ENCODE data around the gene ALG1L2. TPM values are rescaled to one million over a fixed set of nuclear protein-coding genes. Genes with fewer than 3 reads are reported as not detected.
"Not testable (repeated sequence)": the region's sequence is repeated elsewhere in the genome, so short reads cannot be mapped to it uniquely, and the experiment has no call there.

The ALG1L2 gene
- total RNA-seq, 8 experiments from 2014 or later, result 0.22 to 3.1 (median 1.2) TPM; not detected in 2

- H3K27ac ChIP-seq, result no peak overlapping the region
- H3K4me1 ChIP-seq (replicated peaks in 1 of 2), result no peaks in the 10 kb centered on the region
- in situ Hi-C loops (cut with MboI; ENCODE audit: low pct_unique_long_range_greater_than_20kb in 2 of 9, low sequenced_read_pairs in 9 of 9, unreplicated experiment in 9 of 9), result loop anchor here in 1 of 9 experiments (25.0 kb wide), 1 partner anchor 140 kb away; no protein-coding TSS in a partner anchor
- 80 to 100% methylated on average over 1 to 5 of the region's 7 CpGs; no CpG with 5 or more reads in 8 of the 10 experiments for WGBS, 10 experiments
- H3K4me3 ChIP-seq, result no peak overlapping the region
- ATAC-seq (replicated peaks in 6 of 8), result no peak
Observed at GRCh38 chr3:130077636-130078035, 4.0 kb upstream of the ALG1L2 start.

GRCh38 chr3:130083363-130084090 is 1.9 kb downstream of the ALG1L2 start:
- H3K4me1 ChIP-seq (replicated peaks in 1 of 2); H3K4me3 ChIP-seq; H3K27ac ChIP-seq: not testable (repeated sequence)
- in situ Hi-C loops (cut with MboI; ENCODE audit: low pct_unique_long_range_greater_than_20kb in 2 of 9, low sequenced_read_pairs in 9 of 9, unreplicated experiment in 9 of 9), result loop anchor here in 1 of 9 experiments (25.0 kb wide), 1 partner anchor 146 kb away; no protein-coding TSS in a partner anchor
- ATAC-seq (replicated peaks in 6 of 8), result peak in 2 of 8 experiments; percentile 26 to 47
- WGBS, 10 experiments, result 0 to 83% (median 58%) methylated on average over 3 to 7 of the region's 7 CpGs; no CpG with 5 or more reads in 2 of the 10 experiments

- peak in 1 of 8 experiments; percentile 37 for ATAC-seq (replicated peaks in 6 of 8)
- WGBS, 10 experiments, result 0 to 79% (median 45%) methylated on average over 1 to 5 of the region's 5 CpGs; no CpG with 5 or more reads in 3 of the 10 experiments
- Histone ChIP-seq H3K4me1 (replicated peaks in 1 of 2) (no peaks in the 10 kb centered on the region), H3K4me3 (no peak overlapping the region), H3K27ac (no peak overlapping the region)
- in situ Hi-C loops (cut with MboI; ENCODE audit: low pct_unique_long_range_greater_than_20kb in 2 of 9, low sequenced_read_pairs in 9 of 9, unreplicated experiment in 9 of 9), result loop anchor here in 1 of 9 experiments (25.0 kb wide), 1 partner anchor 147 kb away; no protein-coding TSS in a partner anchor
Observed at GRCh38 chr3:130084436-130084980, 2.9 kb downstream of the ALG1L2 start.

- Histone ChIP-seq H3K4me3 (no peak overlapping the region), H3K4me1 (replicated peaks in 1 of 2) (no peaks in the 10 kb centered on the region), H3K27ac (no peak overlapping the region)
- in situ Hi-C loops (cut with MboI; ENCODE audit: low pct_unique_long_range_greater_than_20kb in 2 of 9, low sequenced_read_pairs in 9 of 9, unreplicated experiment in 9 of 9), result loop anchor here in 1 of 9 experiments (25.0 kb wide), 1 partner anchor 149 kb away; no protein-coding TSS in a partner anchor
- 60 to 90% (median 76%) methylated on average over 2 to 4 of the region's 6 CpGs; no CpG with 5 or more reads in 6 of the 10 experiments for WGBS, 10 experiments
- ATAC-seq (replicated peaks in 6 of 8), result no peak
Observed at GRCh38 chr3:130085881-130086280, 4.2 kb downstream of the ALG1L2 start.

GRCh38 chr3:130086628-130087027 is 5.0 kb downstream of the ALG1L2 start:
- H3K4me1 ChIP-seq (replicated peaks in 1 of 2); H3K27ac ChIP-seq; H3K4me3 ChIP-seq; ATAC-seq (replicated peaks in 6 of 8): not testable (repeated sequence)
- in situ Hi-C loops (cut with MboI; ENCODE audit: low pct_unique_long_range_greater_than_20kb in 2 of 9, low sequenced_read_pairs in 9 of 9, unreplicated experiment in 9 of 9), result loop anchor here in 1 of 9 experiments (25.0 kb wide), 1 partner anchor 149 kb away; no protein-coding TSS in a partner anchor
- 0 to 88% (median 76%) methylated on average over 1 to 2 of the region's 2 CpGs; no CpG with 5 or more reads in 6 of the 10 experiments for WGBS, 10 experiments

- in situ Hi-C loops (cut with MboI; ENCODE audit: low pct_unique_long_range_greater_than_20kb in 2 of 9, low sequenced_read_pairs in 9 of 9, unreplicated experiment in 9 of 9), result loop anchor here in 1 of 9 experiments (25.0 kb wide), 1 partner anchor 151 kb away; no protein-coding TSS in a partner anchor
- WGBS, 10 experiments, result 17 to 100% (median 90%) methylated on average over 1 to 4 of the region's 4 CpGs; no CpG with 5 or more reads in 6 of the 10 experiments
- peak in 2 of 8 experiments; percentile 43 to 45 for ATAC-seq (replicated peaks in 6 of 8)
- Histone ChIP-seq H3K4me3 (no peak overlapping the region), H3K27ac (no peak overlapping the region), H3K4me1 (replicated peaks in 1 of 2) (no peaks in the 10 kb centered on the region)
Observed at GRCh38 chr3:130088061-130088460, 6.4 kb downstream of the ALG1L2 start.

GRCh38 chr3:130090681-130091080 is 9.1 kb downstream of the ALG1L2 start:
- ATAC-seq (replicated peaks in 6 of 8), result not testable (repeated sequence)
- in situ Hi-C loops (cut with MboI; ENCODE audit: low pct_unique_long_range_greater_than_20kb in 2 of 9, low sequenced_read_pairs in 9 of 9, unreplicated experiment in 9 of 9), result loop anchor here in 1 of 9 experiments (25.0 kb wide), 1 partner anchor 153 kb away; no protein-coding TSS in a partner anchor

GRCh38 chr3:130091958-130092357 is 10.3 kb downstream of the ALG1L2 start:
- ATAC-seq (replicated peaks in 6 of 8), result no peak
- Histone ChIP-seq H3K27ac (no peak overlapping the region), H3K4me3 (no peak overlapping the region), H3K4me1 (replicated peaks in 1 of 2) (peaks cover 3 to 19% of the 10 kb centered on the region in 2 donors)
- in situ Hi-C loops (cut with MboI; ENCODE audit: low pct_unique_long_range_greater_than_20kb in 2 of 9, low sequenced_read_pairs in 9 of 9, unreplicated experiment in 9 of 9), result loop anchor here in 1 of 9 experiments (25.0 kb wide), 1 partner anchor 155 kb away; no protein-coding TSS in a partner anchor
- whole genome bisulfite sequencing, 10 experiments, result 94 to 100% (median 97%) methylated on average over 1 to 9 of the region's 14 CpGs; no CpG with 5 or more reads in 7 of the 10 experiments

More at GRCh38 chr3:130090681-130091080, 9.1 kb downstream of the ALG1L2 start:
- not testable (repeated sequence) for H3K27ac ChIP-seq, H3K4me3 ChIP-seq
- peaks cover 3 to 16% of the 10 kb centered on the region in 2 donors for H3K4me1 ChIP-seq (replicated peaks in 1 of 2)
- WGBS, 10 experiments, result 33 to 100% (median 83%) methylated on average over 1 to 3 of the region's 3 CpGs; no CpG with 5 or more reads in 4 of the 10 experiments

GRCh38 chr3:130093741-130094391 is 12.2 kb downstream of the ALG1L2 start:
- ATAC-seq (replicated peaks in 6 of 8), result peak in 4 of 8 experiments; percentile 27 to 41 (median 34)
- WGBS, 10 experiments, result 80 to 100% (median 82%) methylated on average over 1 to 3 of the region's 16 CpGs; no CpG with 5 or more reads in 7 of the 10 experiments

GRCh38 chr3:130094491-130094941 is 12.9 kb downstream of the ALG1L2 start:
- not testable (repeated sequence) for ATAC-seq (replicated peaks in 6 of 8); H3K4me3 ChIP-seq
- Histone ChIP-seq H3K4me1 (replicated peaks in 1 of 2) (peaks cover 3 to 19% of the 10 kb centered on the region in 2 donors), H3K27ac (peak overlapping the region in 1 of 2 donors; percentile 10)
- WGBS, 10 experiments, result 100% methylated on average over 4 of the region's 11 CpGs; no CpG with 5 or more reads in 9 of the 10 experiments
- in situ Hi-C loops (cut with MboI; ENCODE audit: low pct_unique_long_range_greater_than_20kb in 2 of 9, low sequenced_read_pairs in 9 of 9, unreplicated experiment in 9 of 9), result loop anchor here in 1 of 9 experiments (25.0 kb wide), 1 partner anchor 157 kb away; no protein-coding TSS in a partner anchor

More at GRCh38 chr3:130093741-130094391, 12.2 kb downstream of the ALG1L2 start:
- peak overlapping the region in 1 of 2 donors; percentile 10 for H3K27ac ChIP-seq
- peaks cover 3 to 19% of the 10 kb centered on the region in 2 donors for H3K4me1 ChIP-seq (replicated peaks in 1 of 2)
- in situ Hi-C loops (cut with MboI; ENCODE audit: low pct_unique_long_range_greater_than_20kb in 2 of 9, low sequenced_read_pairs in 9 of 9, unreplicated experiment in 9 of 9), result loop anchor here in 1 of 9 experiments (25.0 kb wide), 1 partner anchor 157 kb away; no protein-coding TSS in a partner anchor
- H3K4me3 ChIP-seq, result no peak overlapping the region

GRCh38 chr3:130095858-130096257 is 14.2 kb downstream of the ALG1L2 start:
- not testable (repeated sequence) for ATAC-seq (replicated peaks in 6 of 8); H3K4me3 ChIP-seq; H3K27ac ChIP-seq
- H3K4me1 ChIP-seq (replicated peaks in 1 of 2), result peaks cover 3 to 19% of the 10 kb centered on the region in 2 donors
- 80% methylated on average over 1 to 2 of the region's 11 CpGs; no CpG with 5 or more reads in 8 of the 10 experiments for WGBS, 10 experiments
- in situ Hi-C loops (cut with MboI; ENCODE audit: low pct_unique_long_range_greater_than_20kb in 2 of 9, low sequenced_read_pairs in 9 of 9, unreplicated experiment in 9 of 9), result loop anchor here in 1 of 9 experiments (25.0 kb wide), 1 partner anchor 159 kb away; no protein-coding TSS in a partner anchor

- H3K4me1 ChIP-seq (replicated peaks in 1 of 2), result peaks cover 3 to 19% of the 10 kb centered on the region in 2 donors
- in situ Hi-C loops (cut with MboI; ENCODE audit: low pct_unique_long_range_greater_than_20kb in 2 of 9, low sequenced_read_pairs in 9 of 9, unreplicated experiment in 9 of 9), result loop anchor here in 1 of 9 experiments (25.0 kb wide), 1 partner anchor 160 kb away; no protein-coding TSS in a partner anchor
- WGBS, 10 experiments, result 91% methylated on average over 6 of the region's 8 CpGs; no CpG with 5 or more reads in 9 of the 10 experiments
- H3K4me3 ChIP-seq; ATAC-seq (replicated peaks in 6 of 8); H3K27ac ChIP-seq: not testable (repeated sequence)
Observed at GRCh38 chr3:130097096-130097495, 15.5 kb downstream of the ALG1L2 start.
